K562 (cell line): ENCODE results near the gene GPR22.

Source experiments
- EHMT2 ChIP-seq: fragments of 450-650 bp; IDR thresholded peaks from 2 replicates; pipeline ENCODE4 v1.6.1; 2018; ENCODE audit warnings: antibody characterized with exemption
- OTX1 ChIP-seq: fragments of 450-650 bp; formaldehyde crosslinking; IDR thresholded peaks from 2 replicates; pipeline ENCODE4 v1.4.0; 2022; ENCODE audit warnings: mild to moderate bottlenecking
- SAP30 ChIP-seq: fragments of 200-600 bp; sonication (generic); IDR thresholded peaks from 2 replicates; pipeline ENCODE4 v1.6.1; 2012; ENCODE audit warnings: borderline replicate concordance, low read depth, mild to moderate bottlenecking, moderate library complexity, low read length, control low read depth, inconsistent platforms; ENCODE audit not compliant: insufficient read depth, poor library complexity, severe bottlenecking
- TF ChIP-seq, protein P1 (sequence below): fragments of 450-650 bp; IDR thresholded peaks from 2 replicates; pipeline ENCODE4 v1.6.1; 2017; ENCODE audit warnings: antibody characterized with exemption
- TF ChIP-seq, protein P2 (sequence below), 3 experiments: IDR thresholded peaks in 2 of 3; conservative IDR thresholded peaks in 1 of 3; 2 replicates each; pipeline ENCODE4 v1.5.1; 2011 to 2012; ENCODE audit warnings: low read length in 3 of 3, mild to moderate bottlenecking in 3 of 3, control low read depth in 2 of 3, improper control_type of control experiment in 1 of 3, inconsistent platforms in 1 of 3, low read depth in 1 of 3, mixed read lengths in 1 of 3, moderate library complexity in 1 of 3; ENCODE audit not compliant: insufficient read depth in 2 of 3
- TF ChIP-seq, protein P3 (sequence below), 2 experiments: fragments of 450-650 bp; formaldehyde crosslinking in 1 of 2; IDR thresholded peaks; 2 replicates each; pipeline versions ENCODE4 v1.4.0 to v1.6.1; 2014 to 2020; ENCODE audit warnings: mild to moderate bottlenecking in 2 of 2, borderline replicate concordance in 1 of 2, low read depth in 1 of 2

DNA sequence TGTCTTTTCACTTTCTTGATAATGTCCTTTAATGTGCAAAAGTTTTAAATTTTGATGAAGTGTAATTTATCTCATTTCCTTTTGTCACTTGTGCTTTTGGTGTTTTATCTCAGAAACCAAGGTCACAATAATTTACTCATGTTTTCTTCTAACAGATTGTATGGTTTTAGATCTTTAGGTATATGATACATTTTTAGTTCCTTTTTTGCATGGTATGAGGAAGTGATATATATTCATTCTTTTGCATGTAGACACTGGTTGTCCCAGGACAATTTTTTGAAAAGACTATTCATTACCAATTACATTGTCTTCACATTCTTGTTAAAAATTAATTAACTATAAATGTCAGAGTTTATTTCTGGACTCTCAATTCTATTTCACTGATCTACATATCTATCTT, 39.8 kb upstream of the GPR22 start:
- TF ChIP-seq OTX1 (no peak), SAP30 (no peak), EHMT2 (no peak)
- TF ChIP-seq, protein P1, sequence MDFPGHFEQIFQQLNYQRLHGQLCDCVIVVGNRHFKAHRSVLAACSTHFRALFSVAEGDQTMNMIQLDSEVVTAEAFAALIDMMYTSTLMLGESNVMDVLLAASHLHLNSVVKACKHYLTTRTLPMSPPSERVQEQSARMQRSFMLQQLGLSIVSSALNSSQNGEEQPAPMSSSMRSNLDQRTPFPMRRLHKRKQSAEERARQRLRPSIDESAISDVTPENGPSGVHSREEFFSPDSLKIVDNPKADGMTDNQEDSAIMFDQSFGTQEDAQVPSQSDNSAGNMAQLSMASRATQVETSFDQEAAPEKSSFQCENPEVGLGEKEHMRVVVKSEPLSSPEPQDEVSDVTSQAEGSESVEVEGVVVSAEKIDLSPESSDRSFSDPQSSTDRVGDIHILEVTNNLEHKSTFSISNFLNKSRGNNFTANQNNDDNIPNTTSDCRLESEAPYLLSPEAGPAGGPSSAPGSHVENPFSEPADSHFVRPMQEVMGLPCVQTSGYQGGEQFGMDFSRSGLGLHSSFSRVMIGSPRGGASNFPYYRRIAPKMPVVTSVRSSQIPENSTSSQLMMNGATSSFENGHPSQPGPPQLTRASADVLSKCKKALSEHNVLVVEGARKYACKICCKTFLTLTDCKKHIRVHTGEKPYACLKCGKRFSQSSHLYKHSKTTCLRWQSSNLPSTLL = no peak
- TF ChIP-seq, protein P2, sequence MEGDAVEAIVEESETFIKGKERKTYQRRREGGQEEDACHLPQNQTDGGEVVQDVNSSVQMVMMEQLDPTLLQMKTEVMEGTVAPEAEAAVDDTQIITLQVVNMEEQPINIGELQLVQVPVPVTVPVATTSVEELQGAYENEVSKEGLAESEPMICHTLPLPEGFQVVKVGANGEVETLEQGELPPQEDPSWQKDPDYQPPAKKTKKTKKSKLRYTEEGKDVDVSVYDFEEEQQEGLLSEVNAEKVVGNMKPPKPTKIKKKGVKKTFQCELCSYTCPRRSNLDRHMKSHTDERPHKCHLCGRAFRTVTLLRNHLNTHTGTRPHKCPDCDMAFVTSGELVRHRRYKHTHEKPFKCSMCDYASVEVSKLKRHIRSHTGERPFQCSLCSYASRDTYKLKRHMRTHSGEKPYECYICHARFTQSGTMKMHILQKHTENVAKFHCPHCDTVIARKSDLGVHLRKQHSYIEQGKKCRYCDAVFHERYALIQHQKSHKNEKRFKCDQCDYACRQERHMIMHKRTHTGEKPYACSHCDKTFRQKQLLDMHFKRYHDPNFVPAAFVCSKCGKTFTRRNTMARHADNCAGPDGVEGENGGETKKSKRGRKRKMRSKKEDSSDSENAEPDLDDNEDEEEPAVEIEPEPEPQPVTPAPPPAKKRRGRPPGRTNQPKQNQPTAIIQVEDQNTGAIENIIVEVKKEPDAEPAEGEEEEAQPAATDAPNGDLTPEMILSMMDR (IDR thresholded peaks at IDR 0.05 in 2 of 3, conservative IDR thresholded peaks at IDR 0.05 in 1 of 3; ENCODE audit: insufficient read depth in 2 of 3, low read depth in 1 of 3, low read length in 3 of 3) = no peak
- TF ChIP-seq, protein P3, sequence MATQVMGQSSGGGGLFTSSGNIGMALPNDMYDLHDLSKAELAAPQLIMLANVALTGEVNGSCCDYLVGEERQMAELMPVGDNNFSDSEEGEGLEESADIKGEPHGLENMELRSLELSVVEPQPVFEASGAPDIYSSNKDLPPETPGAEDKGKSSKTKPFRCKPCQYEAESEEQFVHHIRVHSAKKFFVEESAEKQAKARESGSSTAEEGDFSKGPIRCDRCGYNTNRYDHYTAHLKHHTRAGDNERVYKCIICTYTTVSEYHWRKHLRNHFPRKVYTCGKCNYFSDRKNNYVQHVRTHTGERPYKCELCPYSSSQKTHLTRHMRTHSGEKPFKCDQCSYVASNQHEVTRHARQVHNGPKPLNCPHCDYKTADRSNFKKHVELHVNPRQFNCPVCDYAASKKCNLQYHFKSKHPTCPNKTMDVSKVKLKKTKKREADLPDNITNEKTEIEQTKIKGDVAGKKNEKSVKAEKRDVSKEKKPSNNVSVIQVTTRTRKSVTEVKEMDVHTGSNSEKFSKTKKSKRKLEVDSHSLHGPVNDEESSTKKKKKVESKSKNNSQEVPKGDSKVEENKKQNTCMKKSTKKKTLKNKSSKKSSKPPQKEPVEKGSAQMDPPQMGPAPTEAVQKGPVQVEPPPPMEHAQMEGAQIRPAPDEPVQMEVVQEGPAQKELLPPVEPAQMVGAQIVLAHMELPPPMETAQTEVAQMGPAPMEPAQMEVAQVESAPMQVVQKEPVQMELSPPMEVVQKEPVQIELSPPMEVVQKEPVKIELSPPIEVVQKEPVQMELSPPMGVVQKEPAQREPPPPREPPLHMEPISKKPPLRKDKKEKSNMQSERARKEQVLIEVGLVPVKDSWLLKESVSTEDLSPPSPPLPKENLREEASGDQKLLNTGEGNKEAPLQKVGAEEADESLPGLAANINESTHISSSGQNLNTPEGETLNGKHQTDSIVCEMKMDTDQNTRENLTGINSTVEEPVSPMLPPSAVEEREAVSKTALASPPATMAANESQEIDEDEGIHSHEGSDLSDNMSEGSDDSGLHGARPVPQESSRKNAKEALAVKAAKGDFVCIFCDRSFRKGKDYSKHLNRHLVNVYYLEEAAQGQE (IDR thresholded peaks at IDR 0.05; ENCODE audit: borderline replicate concordance) = no peak
- TF ChIP-seq, protein P3 (CRISPR knock-in tag; IDR thresholded peaks at IDR 0.05; ENCODE audit: low read depth) = no peak
